ENCODE measurements around the gene ZNF485.
A peak's percentile ranks its signal among the peaks of the same experiment; 100 is the strongest.
"Not testable (repeated sequence)": the region's sequence is repeated elsewhere in the genome, so short reads cannot be mapped to it uniquely, and the experiment has no call there.

ZNF485 gene

GRCh38 chr10:43605850-43606322 lies 352 bp upstream of the ZNF485 start:
- DNase-seq (ENCODE audit: low spot score), result no peak

GRCh38 chr10:43607199-43607573 lies 948 bp downstream of the ZNF485 start:
- no peak for DNase-seq (ENCODE audit: low spot score)

- DNase-seq (ENCODE audit: low spot score), result no peak
Observed at GRCh38 chr10:43610636-43611035, 4.4 kb downstream of the ZNF485 start.

- no peak for DNase-seq (ENCODE audit: low spot score)
Observed at GRCh38 chr10:43616697-43617370, 10.6 kb downstream of the ZNF485 start.

GRCh38 chr10:43619368-43619767 lies 13.1 kb downstream of the ZNF485 start:
- no peak for DNase-seq (ENCODE audit: low spot score)

DNA sequence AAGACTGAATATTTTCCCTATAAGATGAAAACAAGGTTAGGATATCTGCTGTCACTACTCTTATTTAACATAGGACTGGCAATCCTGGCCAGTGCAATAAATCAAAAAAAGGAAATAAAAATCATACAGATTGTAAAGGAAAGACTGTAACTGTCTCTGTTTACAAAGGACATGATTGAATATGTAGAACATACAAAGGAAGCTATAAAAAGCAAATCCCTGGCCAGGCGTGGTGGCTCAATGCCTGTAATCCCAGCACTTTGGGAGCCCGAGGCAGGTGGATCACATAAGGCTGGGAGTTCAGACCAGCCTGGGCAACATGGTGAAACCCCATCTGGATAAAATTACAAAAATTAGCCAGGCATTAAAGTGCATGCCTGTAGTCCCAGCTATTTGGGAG lies 15.8 kb downstream of the ZNF485 start:
- no peak for DNase-seq (ENCODE audit: low spot score)

- no peak for DNase-seq (ENCODE audit: low spot score)
Observed at GRCh38 chr10:43623351-43623750, 17.1 kb downstream of the ZNF485 start.

DNA sequence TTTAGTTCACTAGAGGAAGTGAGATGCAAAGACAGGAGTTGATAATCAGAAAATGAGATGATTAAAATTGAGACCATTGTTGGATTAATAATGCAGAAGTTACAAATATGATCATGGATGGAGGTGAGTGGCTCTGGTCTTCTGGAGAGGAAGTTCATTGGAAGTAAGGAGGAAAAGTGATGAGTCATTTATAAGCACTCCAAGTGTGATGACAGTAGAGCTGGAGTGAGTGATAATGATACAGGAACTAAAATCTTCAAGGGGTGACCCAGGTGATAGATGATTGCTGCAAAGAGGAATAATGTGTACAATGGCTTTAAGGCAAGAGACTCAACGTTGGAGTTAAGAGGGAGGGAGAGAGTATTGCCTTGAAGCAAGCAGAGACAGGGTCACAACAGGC lies 21.7 kb downstream of the ZNF485 start:
- DNase-seq (ENCODE audit: low spot score), result no peak

GRCh38 chr10:43628956-43629355 lies 22.7 kb downstream of the ZNF485 start:
- no peak for DNase-seq (ENCODE audit: low spot score)

- not testable (repeated sequence) for DNase-seq (ENCODE audit: low spot score)
Observed at GRCh38 chr10:43635816-43636215, 29.6 kb downstream of the ZNF485 start.

DNA sequence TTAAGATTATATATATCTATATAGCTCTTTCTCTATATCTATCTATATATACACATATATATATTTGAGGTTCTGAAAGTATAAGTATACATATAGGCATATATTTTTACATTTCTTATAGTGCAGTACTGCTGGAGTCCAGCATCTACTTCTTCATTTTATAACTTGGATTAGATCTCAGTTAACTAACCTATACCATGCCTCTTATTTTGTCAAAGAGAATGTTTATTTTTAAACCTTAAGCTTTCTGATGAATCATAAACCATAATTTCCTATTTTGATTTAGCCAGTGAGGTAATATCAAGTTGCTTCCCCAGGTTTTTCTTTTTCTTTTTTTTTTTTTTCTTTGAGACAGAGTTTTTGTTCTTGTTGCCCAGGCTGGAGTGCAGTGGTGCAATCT lies 34.4 kb downstream of the ZNF485 start:
- DNase-seq (ENCODE audit: low spot score), result no peak

DNA sequence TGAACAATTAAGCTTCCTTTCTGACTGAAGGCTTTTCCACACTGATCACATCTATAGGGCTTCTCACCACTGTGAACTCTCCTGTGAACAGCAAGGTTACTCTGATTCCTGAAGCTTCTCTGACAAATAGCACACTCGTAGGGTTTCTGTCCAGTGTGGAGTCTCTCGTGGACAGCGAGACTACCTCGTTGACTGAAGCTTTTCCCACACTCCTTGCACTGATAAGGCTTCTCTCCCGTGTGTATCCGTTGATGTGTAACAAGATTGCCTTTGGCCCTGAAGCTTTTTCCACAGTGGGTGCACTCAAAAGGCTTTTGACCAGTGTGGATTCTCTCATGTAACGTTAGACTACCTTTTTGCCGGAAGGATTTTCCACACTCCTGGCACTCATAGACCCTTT lies 38.0 kb downstream of the ZNF485 start:
- no peak for DNase-seq (ENCODE audit: low spot score)

GRCh38 chr10:43645866-43646265 lies 39.6 kb downstream of the ZNF485 start:
- DNase-seq (ENCODE audit: low spot score), result no peak

GRCh38 chr10:43647576-43647975 lies 41.3 kb downstream of the ZNF485 start:
- DNase-seq (ENCODE audit: low spot score), result no peak

DNA sequence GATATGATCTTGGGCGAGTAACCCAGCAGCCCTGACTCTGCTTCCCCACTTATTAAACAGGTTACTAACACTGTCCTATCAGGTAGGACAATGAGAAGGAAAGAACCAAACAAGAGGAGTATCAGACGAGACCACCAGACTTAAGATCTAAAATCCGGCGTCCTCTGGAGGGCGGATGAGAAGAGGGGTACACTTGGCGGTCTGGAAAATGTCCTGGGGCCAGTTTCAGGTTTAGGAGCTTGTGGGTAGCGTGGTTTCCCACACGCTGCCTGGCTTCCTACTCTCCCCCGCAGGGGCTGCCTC lies 41.8 kb downstream of the ZNF485 start:
- no peak for DNase-seq (ENCODE audit: low spot score)

DNA sequence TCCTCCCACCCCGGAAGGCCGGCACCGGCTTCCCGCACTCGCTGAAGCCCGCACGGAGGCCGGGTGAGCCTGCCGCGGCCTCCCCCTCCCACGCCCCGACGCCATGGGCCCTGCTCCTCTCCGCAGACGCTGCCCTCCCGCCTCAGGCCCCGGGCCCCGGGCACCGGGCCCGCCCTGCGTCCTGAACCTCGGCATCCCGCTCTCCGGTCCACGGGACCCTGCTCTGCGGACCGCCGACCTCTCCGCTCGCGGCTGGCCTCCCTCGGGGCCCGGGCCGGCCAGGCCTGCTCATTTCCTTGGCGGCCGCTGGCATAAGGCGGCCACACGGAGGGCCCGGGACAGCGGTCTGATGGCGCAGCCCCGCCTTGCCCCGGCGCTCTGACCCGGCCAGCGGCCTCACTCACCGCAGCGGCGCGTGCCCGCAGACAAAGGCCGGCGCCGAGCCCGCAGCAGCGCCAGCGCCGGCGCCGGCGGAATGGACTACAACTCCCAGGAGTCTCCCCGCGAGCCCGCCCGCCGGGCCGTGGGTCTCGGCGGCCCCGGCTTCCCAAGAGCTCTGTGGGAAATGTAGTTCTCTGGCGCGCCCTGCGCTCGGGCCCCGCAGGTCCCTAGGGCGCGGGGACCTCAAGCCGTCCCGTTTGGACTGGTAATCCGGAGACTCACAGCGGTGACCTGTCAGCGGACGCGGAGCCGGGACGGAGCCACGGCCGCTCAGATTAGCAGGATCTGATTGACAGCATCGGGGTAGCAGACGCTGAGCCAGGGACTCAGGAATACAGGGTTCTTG lies 42.4 kb downstream of the ZNF485 start, which contains the start of gene ZNF32:
ZNF32 (minus strand) TSS at position 484 of the 787 bp plus-strand sequence. CDS start 2,748 bp downstream, outside the sequence.
- DNase-seq (ENCODE audit: low spot score), result peak; percentile 97

- no peak for DNase-seq (ENCODE audit: low spot score)
Observed at GRCh38 chr10:43649185-43649523, 42.9 kb downstream of the ZNF485 start.

GRCh38 chr10:43653746-43654145 lies 47.5 kb downstream of the ZNF485 start:
- DNase-seq (ENCODE audit: low spot score), result no peak

DNA sequence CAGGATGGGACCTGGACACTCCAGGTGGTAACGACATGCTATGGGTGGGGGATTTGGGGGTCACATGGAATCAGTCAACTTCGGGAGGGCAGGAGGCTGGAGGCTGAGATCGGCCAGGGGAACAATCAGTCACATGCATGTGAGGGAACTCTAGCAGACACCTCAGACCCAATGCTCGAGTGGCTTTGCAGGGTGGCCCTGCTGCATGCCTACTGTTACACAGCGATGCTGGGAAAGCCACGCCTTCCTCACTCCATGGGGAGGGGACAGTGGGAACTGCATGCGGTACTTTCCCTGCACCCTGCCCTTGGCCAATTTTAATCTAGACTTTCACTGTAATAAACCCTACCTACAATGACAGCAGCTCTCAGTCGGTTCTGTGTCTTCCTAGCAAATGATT lies 49.1 kb downstream of the ZNF485 start:
- no peak for DNase-seq (ENCODE audit: low spot score)

DNA sequence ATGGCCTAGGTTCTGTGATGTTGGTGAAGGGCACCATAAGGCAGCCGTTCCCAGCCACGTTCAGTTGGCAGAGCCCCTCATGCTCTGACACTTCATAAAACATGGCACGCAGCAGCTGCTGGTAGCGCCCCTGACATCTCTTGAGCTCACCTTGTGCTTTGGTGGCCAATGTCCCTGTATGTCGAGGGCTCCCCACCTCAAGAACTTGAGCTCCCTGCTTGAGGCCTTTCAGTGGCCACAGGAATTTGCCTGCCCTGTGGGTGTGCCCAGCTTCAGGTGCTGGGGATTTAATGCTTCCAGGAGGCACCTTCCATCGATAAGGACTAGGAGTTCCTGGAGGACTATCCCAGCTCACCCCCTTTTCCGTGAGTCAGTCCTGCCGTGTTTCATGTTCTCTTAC lies 52.0 kb downstream of the ZNF485 start:
- no peak for DNase-seq (ENCODE audit: low spot score)

DNA sequence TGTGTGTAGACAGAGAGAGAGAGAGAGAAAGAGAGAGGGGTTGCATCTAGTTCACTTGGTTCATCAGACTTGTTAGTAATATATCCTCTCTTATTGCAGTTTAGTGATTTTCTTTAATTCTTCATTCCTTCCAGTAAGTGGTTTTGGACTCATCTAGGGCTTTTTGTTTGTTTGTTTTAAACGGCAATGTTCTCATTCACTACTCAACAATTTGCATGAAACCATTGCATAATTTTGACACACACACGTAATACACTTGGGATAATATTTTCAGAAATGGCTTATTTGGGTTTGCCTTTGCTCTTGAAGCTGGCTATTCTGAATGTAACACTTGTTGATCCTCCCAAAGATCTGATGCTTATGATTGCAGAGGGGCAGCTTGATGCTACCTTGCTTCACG lies 58.8 kb downstream of the ZNF485 start:
- no peak for DNase-seq (ENCODE audit: low spot score)

GRCh38 chr10:43666552-43666951 lies 60.3 kb downstream of the ZNF485 start:
- no peak for DNase-seq (ENCODE audit: low spot score)

GRCh38 chr10:43667317-43667731 lies 61.1 kb downstream of the ZNF485 start:
- DNase-seq (ENCODE audit: low spot score), result peak; percentile 65
